ENCODE measurements around the gene ST3GAL3.

ST3GAL3 gene

DNA sequence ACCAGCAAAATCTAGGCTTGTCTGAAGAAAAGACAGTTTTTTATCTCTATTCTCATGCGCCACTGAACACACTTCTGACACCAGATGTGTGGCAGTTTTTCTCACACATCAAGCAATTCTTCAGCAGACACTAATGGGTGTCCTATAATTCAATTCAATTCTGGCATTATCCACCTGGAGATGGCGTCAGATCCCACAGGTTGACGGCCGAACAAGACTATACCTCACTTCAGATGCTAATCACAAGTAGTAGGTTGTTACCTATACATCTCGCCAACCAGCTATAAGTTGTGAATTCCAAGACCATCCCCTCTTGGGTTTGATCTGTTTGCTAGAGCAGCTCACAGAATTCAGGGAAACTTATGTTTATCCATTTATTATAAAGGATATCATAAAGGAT is 136.3 kb downstream of the ST3GAL3 start:
- no peaks in the 10 kb centered on the region for H3K27me3 ChIP-seq (ENCODE audit: low read depth, low read length)
- H3K4me1 ChIP-seq (ENCODE audit: control insufficient read depth in 1 of 2, insufficient read depth in 2 of 2, low read length in 2 of 2), result no peaks in the 10 kb centered on the region
- H3K27ac ChIP-seq (ENCODE audit: low read length), result no peak overlapping the region
- H3K4me3 ChIP-seq (ENCODE audit: low read depth in 1 of 2, low read length in 2 of 2), result no peak overlapping the region
- H3K36me3 ChIP-seq (ENCODE audit: control insufficient read depth in 1 of 2, insufficient read depth in 2 of 2, low read length in 2 of 2), result peaks cover 3 to 12% of the 10 kb centered on the region in 2 donors
- H3K9me3 ChIP-seq (ENCODE audit: control insufficient read depth in 1 of 2, low read length in 2 of 2), result no peaks in the 10 kb centered on the region

DNA sequence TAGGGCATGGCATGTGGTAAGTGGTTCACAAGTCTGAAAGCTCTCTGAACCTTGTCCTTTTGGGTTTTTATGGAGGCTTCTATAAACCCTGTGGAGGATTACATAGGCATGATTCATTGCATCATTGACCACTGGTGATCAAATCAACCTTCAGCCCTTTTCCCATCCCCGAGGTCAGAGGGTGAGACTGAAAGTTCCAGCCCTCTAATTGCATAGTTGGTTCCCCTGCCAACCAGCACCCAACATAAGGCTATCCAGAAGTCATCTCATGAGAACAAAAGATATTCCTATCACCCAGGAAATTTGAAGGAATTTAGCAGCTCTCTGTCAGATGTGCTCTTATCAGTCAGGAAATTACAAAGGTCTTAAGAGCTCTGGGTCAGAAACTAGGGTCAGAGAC is 136.8 kb downstream of the ST3GAL3 start:
- Histone ChIP-seq H3K36me3 (ENCODE audit: control insufficient read depth in 1 of 2, insufficient read depth in 2 of 2, low read length in 2 of 2) (peaks cover 3 to 12% of the 10 kb centered on the region in 2 donors), H3K27me3 (ENCODE audit: low read depth, low read length) (no peaks in the 10 kb centered on the region), H3K9me3 (ENCODE audit: control insufficient read depth in 1 of 2, low read length in 2 of 2) (no peaks in the 10 kb centered on the region), H3K4me1 (ENCODE audit: control insufficient read depth in 1 of 2, insufficient read depth in 2 of 2, low read length in 2 of 2) (no peaks in the 10 kb centered on the region), H3K4me3 (ENCODE audit: low read depth in 1 of 2, low read length in 2 of 2) (no peak overlapping the region), H3K27ac (ENCODE audit: low read length) (no peak overlapping the region)

- Histone ChIP-seq H3K4me3 (ENCODE audit: low read depth in 1 of 2, low read length in 2 of 2) (no peak overlapping the region), H3K4me1 (ENCODE audit: control insufficient read depth in 1 of 2, insufficient read depth in 2 of 2, low read length in 2 of 2) (no peaks in the 10 kb centered on the region), H3K9me3 (ENCODE audit: control insufficient read depth in 1 of 2, low read length in 2 of 2) (no peaks in the 10 kb centered on the region), H3K27ac (ENCODE audit: low read length) (no peak overlapping the region), H3K27me3 (ENCODE audit: low read depth, low read length) (no peaks in the 10 kb centered on the region), H3K36me3 (ENCODE audit: control insufficient read depth in 1 of 2, insufficient read depth in 2 of 2, low read length in 2 of 2) (peaks cover 3 to 9% of the 10 kb centered on the region in 2 donors)
Measured at GRCh38 chr1:43847290-43847689, 140.0 kb downstream of the ST3GAL3 start.

GRCh38 chr1:43847882-43848281 is 140.5 kb downstream of the ST3GAL3 start:
- Histone ChIP-seq H3K4me1 (ENCODE audit: control insufficient read depth in 1 of 2, insufficient read depth in 2 of 2, low read length in 2 of 2) (no peaks in the 10 kb centered on the region), H3K36me3 (ENCODE audit: control insufficient read depth in 1 of 2, insufficient read depth in 2 of 2, low read length in 2 of 2) (peaks cover under 1 to 7% of the 10 kb centered on the region in 2 donors), H3K27ac (ENCODE audit: low read length) (no peak overlapping the region), H3K9me3 (ENCODE audit: control insufficient read depth in 1 of 2, low read length in 2 of 2) (no peaks in the 10 kb centered on the region), H3K4me3 (ENCODE audit: low read depth in 1 of 2, low read length in 2 of 2) (no peak overlapping the region), H3K27me3 (ENCODE audit: low read depth, low read length) (no peaks in the 10 kb centered on the region)

DNA sequence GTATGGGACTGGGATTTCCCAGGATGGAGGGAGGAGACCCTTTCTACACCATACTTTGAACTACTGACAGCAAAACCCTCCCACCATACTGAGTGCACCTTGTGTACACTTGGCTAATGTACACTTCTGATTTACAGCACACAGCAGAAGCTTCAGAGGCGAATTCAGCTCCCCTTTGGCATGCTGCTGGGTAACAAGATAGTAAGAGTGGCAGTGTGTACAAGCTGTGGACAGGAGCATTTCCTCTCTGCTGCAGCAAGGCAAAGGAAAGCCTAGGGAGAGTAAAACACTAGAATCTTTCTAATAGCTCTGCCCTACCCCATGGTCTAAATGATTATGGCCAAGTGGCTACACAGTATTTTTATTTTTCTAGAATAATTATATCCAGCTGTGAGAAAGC is 142.3 kb downstream of the ST3GAL3 start:
- H3K9me3 ChIP-seq (ENCODE audit: control insufficient read depth in 1 of 2, low read length in 2 of 2), result no peaks in the 10 kb centered on the region
- H3K36me3 ChIP-seq (ENCODE audit: control insufficient read depth in 1 of 2, insufficient read depth in 2 of 2, low read length in 2 of 2), result no peaks in the 10 kb centered on the region
- H3K27me3 ChIP-seq (ENCODE audit: low read depth, low read length), result no peaks in the 10 kb centered on the region
- H3K4me3 ChIP-seq (ENCODE audit: low read depth in 1 of 2, low read length in 2 of 2), result no peak overlapping the region
- no peak overlapping the region for H3K27ac ChIP-seq (ENCODE audit: low read length)
- peaks cover 8 to 12% of the 10 kb centered on the region in 2 donors for H3K4me1 ChIP-seq (ENCODE audit: control insufficient read depth in 1 of 2, insufficient read depth in 2 of 2, low read length in 2 of 2)

DNA sequence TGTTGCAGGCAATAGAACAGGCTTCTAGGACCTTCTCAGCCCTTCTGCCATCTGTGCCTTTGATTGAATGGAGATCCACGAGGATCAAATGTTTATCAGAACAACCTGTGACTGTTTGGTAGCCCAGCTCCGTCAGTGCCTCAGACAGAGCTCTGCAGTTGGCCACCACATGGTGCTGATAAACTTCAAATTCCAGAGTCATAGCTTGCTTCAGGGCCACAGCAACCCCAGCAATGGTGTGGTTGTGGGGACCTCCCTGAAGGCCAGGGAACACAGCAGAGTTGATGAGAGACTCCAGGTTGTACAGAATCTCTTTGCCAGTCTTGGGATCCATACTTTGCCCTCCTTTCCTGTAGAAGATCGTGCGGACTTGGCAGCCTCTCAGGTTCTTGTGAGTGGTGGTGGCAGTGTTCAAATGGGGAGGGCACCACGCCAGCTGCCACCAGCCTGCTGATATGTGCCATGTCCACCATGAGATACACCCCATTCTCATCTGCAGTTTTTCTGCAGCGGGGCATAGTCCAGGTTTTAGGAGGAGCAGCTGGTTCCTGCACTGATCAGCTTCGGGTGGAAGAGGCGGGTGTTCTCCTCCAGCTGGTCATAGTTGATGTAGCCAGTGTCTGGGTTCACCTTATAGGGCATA is 143.4 kb downstream of the ST3GAL3 start:
- H3K4me1 ChIP-seq (ENCODE audit: control insufficient read depth in 1 of 2, insufficient read depth in 2 of 2, low read length in 2 of 2), result peaks cover 8 to 12% of the 10 kb centered on the region in 2 donors
- H3K27ac ChIP-seq (ENCODE audit: low read length), result no peak overlapping the region
- no peaks in the 10 kb centered on the region for H3K9me3 ChIP-seq (ENCODE audit: control insufficient read depth in 1 of 2, low read length in 2 of 2)
- H3K36me3 ChIP-seq (ENCODE audit: control insufficient read depth in 1 of 2, insufficient read depth in 2 of 2, low read length in 2 of 2), result no peaks in the 10 kb centered on the region
- no peaks in the 10 kb centered on the region for H3K27me3 ChIP-seq (ENCODE audit: low read depth, low read length)
- H3K4me3 ChIP-seq (ENCODE audit: low read depth in 1 of 2, low read length in 2 of 2), result no peak overlapping the region

DNA sequence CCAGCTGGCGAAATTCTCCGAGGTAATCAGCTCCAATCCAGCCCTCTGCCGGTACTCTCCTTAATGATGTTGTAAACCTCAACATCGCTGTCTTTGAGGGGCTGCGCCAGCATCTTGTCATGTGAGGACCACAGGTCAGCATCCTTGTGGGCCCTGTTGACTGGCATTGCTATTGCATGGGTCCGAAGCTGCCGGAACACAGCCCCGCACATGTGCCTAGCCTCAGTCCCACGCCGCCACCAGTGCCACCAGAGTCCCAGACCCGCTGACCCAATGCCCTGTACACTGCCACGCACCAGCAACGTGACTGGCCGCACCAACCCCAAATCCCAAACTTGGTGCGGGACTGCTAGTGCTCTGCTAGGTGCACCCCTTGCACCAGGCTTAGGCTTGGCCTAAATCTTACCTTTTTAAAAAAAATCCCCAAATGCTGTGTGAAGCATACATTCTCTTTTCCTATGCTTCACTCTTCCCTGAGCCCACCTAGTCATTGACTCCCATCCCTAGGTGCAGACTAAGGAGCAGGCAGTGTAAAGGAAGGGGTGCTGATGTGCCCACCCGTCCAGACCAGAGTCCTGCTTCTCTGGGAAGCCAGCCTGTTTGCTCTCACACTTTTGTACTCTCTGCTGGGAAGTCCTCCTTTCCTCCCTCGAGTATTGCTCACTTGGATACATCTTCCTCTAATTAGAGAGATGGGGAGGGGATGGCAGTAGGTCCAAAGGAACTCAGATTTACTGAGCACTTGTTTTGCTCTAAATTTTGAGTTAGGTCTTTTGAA is 144.4 kb downstream of the ST3GAL3 start:
- Histone ChIP-seq H3K9me3 (ENCODE audit: control insufficient read depth in 1 of 2, low read length in 2 of 2) (no peaks in the 10 kb centered on the region), H3K27me3 (ENCODE audit: low read depth, low read length) (no peaks in the 10 kb centered on the region), H3K36me3 (ENCODE audit: control insufficient read depth in 1 of 2, insufficient read depth in 2 of 2, low read length in 2 of 2) (no peaks in the 10 kb centered on the region), H3K4me1 (ENCODE audit: control insufficient read depth in 1 of 2, insufficient read depth in 2 of 2, low read length in 2 of 2) (peaks cover 8 to 12% of the 10 kb centered on the region in 2 donors), H3K27ac (ENCODE audit: low read length) (no peak overlapping the region), H3K4me3 (ENCODE audit: low read depth in 1 of 2, low read length in 2 of 2) (no peak overlapping the region)

- H3K36me3 ChIP-seq (ENCODE audit: control insufficient read depth in 1 of 2, insufficient read depth in 2 of 2, low read length in 2 of 2), result no peaks in the 10 kb centered on the region
- peaks cover 8 to 12% of the 10 kb centered on the region in 2 donors for H3K4me1 ChIP-seq (ENCODE audit: control insufficient read depth in 1 of 2, insufficient read depth in 2 of 2, low read length in 2 of 2)
- no peak overlapping the region for H3K4me3 ChIP-seq (ENCODE audit: low read depth in 1 of 2, low read length in 2 of 2)
- H3K27me3 ChIP-seq (ENCODE audit: low read depth, low read length), result no peaks in the 10 kb centered on the region
- no peak overlapping the region for H3K27ac ChIP-seq (ENCODE audit: low read length)
- H3K9me3 ChIP-seq (ENCODE audit: control insufficient read depth in 1 of 2, low read length in 2 of 2), result no peaks in the 10 kb centered on the region
Measured at GRCh38 chr1:43853161-43853921, 146.0 kb downstream of the ST3GAL3 start.

- H3K4me3 ChIP-seq (ENCODE audit: low read depth in 1 of 2, low read length in 2 of 2), result no peak overlapping the region
- no peaks in the 10 kb centered on the region for H3K27me3 ChIP-seq (ENCODE audit: low read depth, low read length)
- no peaks in the 10 kb centered on the region for H3K36me3 ChIP-seq (ENCODE audit: control insufficient read depth in 1 of 2, insufficient read depth in 2 of 2, low read length in 2 of 2)
- H3K4me1 ChIP-seq (ENCODE audit: control insufficient read depth in 1 of 2, insufficient read depth in 2 of 2, low read length in 2 of 2), result peaks cover 8 to 12% of the 10 kb centered on the region in 2 donors
- H3K9me3 ChIP-seq (ENCODE audit: control insufficient read depth in 1 of 2, low read length in 2 of 2), result no peaks in the 10 kb centered on the region
- no peak overlapping the region for H3K27ac ChIP-seq (ENCODE audit: low read length)
Measured at GRCh38 chr1:43854473-43854872, 147.1 kb downstream of the ST3GAL3 start.

DNA sequence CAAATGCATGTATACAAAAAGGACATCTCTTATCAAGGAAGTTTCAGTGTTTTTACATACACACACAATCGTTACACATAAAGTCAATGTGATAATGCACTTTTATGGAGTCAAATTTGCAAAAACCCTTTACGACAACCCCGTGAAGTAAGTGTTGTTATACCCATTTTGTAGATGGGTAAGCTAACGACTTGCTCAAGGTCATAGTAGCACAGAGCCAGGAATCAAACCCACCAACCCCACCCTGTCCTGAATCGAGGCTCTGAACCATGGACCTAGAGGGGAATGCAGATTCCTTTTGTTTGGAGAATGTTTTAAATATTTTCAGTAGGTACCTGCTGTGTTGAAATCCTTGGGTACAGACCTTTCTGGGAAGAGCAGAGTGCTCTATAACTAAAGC is 148.9 kb downstream of the ST3GAL3 start:
- Histone ChIP-seq H3K9me3 (ENCODE audit: control insufficient read depth in 1 of 2, low read length in 2 of 2) (no peaks in the 10 kb centered on the region), H3K4me1 (ENCODE audit: control insufficient read depth in 1 of 2, insufficient read depth in 2 of 2, low read length in 2 of 2) (peaks cover 8 to 12% of the 10 kb centered on the region in 2 donors), H3K36me3 (ENCODE audit: control insufficient read depth in 1 of 2, insufficient read depth in 2 of 2, low read length in 2 of 2) (no peaks in the 10 kb centered on the region), H3K27me3 (ENCODE audit: low read depth, low read length) (no peaks in the 10 kb centered on the region), H3K27ac (ENCODE audit: low read length) (no peak overlapping the region), H3K4me3 (ENCODE audit: low read depth in 1 of 2, low read length in 2 of 2) (no peak overlapping the region)

DNA sequence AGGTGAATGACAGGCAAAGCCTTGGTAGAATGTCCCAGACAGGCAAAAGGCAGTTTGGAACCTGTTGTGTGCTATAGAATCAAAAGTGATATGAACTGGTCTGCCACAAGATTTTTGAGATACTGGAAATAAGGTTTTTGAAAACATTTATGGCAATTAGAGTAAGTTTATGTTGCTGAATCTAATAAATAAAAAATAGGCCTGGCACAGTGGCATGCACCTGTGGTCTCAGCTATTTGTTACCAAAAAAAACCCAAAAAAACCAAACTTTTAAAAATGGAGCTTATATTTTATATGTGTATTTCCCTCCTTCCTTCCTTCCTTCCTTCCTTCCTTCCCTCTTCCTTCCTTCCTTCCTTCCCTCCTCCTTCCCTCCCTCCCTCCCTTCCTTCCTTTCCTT is 149.8 kb downstream of the ST3GAL3 start:
- no peak overlapping the region for H3K4me3 ChIP-seq (ENCODE audit: low read depth in 1 of 2, low read length in 2 of 2)
- H3K4me1 ChIP-seq (ENCODE audit: control insufficient read depth in 1 of 2, insufficient read depth in 2 of 2, low read length in 2 of 2), result peaks cover 8 to 12% of the 10 kb centered on the region in 2 donors

More for the DNA sequence above, 149.8 kb downstream of the ST3GAL3 start:
- H3K36me3 ChIP-seq (ENCODE audit: control insufficient read depth in 1 of 2, insufficient read depth in 2 of 2, low read length in 2 of 2), result no peaks in the 10 kb centered on the region
- no peaks in the 10 kb centered on the region for H3K27me3 ChIP-seq (ENCODE audit: low read depth, low read length)
- no peaks in the 10 kb centered on the region for H3K9me3 ChIP-seq (ENCODE audit: control insufficient read depth in 1 of 2, low read length in 2 of 2)
- no peak overlapping the region for H3K27ac ChIP-seq (ENCODE audit: low read length)
